ENCODE results near the gene KIAA0513. TPM values are rescaled to one million over a fixed set of nuclear protein-coding genes. Genes with fewer than 3 reads are reported as not detected.

KIAA0513 gene
- total RNA-seq, 1 experiment from 2014 or later = 12.4 TPM

- H3K36me3 Mint-ChIP-seq (ENCODE audit: insufficient read depth, unreplicated experiment) = no peaks in the 10 kb centered on the region
- DNase-seq = no peak
- H3K27me3 Mint-ChIP-seq (ENCODE audit: unreplicated experiment) = peaks cover 6% of the 10 kb centered on the region
- CTCF ChIA-PET = no interaction called here
- no peak overlapping the region for H3K4me3 Mint-ChIP-seq (ENCODE audit: low read depth, unreplicated experiment)
- no peak for TF ChIP-seq CTCF (IDR thresholded peaks at IDR 0.05; ENCODE audit: unreplicated experiment)
- intact Hi-C loops (cut with micrococcal nuclease; ENCODE audit: unreplicated experiment) = no loop called here
- H3K9me3 Mint-ChIP-seq (ENCODE audit: low read depth, unreplicated experiment) = no peaks in the 10 kb centered on the region
- peaks cover 11% of the 10 kb centered on the region for H3K4me1 Mint-ChIP-seq (ENCODE audit: low read depth, unreplicated experiment)
- BruUV-seq (replicated peaks) = no TSS peak
- H3K27ac Mint-ChIP-seq (ENCODE audit: unreplicated experiment) = no peak overlapping the region
These were observed 13.9 kb downstream of the KIAA0513 start for GRCh38 chr16:85041219-85042166.

GRCh38 chr16:85042167-85042526 lies 14.6 kb downstream of the KIAA0513 start:
- no peak for TF ChIP-seq CTCF (IDR thresholded peaks at IDR 0.05; ENCODE audit: unreplicated experiment)
- peaks cover 12% of the 10 kb centered on the region for H3K27me3 Mint-ChIP-seq (ENCODE audit: unreplicated experiment)
- BruUV-seq (replicated peaks) = no TSS peak
- H3K27ac Mint-ChIP-seq (ENCODE audit: unreplicated experiment) = no peak overlapping the region
- H3K9me3 Mint-ChIP-seq (ENCODE audit: low read depth, unreplicated experiment) = no peaks in the 10 kb centered on the region
- DNase-seq = no peak
- no peaks in the 10 kb centered on the region for H3K36me3 Mint-ChIP-seq (ENCODE audit: insufficient read depth, unreplicated experiment)
- intact Hi-C loops (cut with micrococcal nuclease; ENCODE audit: unreplicated experiment) = no loop called here
- H3K4me3 Mint-ChIP-seq (ENCODE audit: low read depth, unreplicated experiment) = no peak overlapping the region
- peaks cover 4% of the 10 kb centered on the region for H3K4me1 Mint-ChIP-seq (ENCODE audit: low read depth, unreplicated experiment)
- CTCF ChIA-PET = no interaction called here

- Mint-ChIP-seq H3K4me1 (ENCODE audit: low read depth, unreplicated experiment) (no peaks in the 10 kb centered on the region), H3K27ac (ENCODE audit: unreplicated experiment) (no peak overlapping the region), H3K36me3 (ENCODE audit: insufficient read depth, unreplicated experiment) (no peaks in the 10 kb centered on the region), H3K4me3 (ENCODE audit: low read depth, unreplicated experiment) (no peak overlapping the region), H3K9me3 (ENCODE audit: low read depth, unreplicated experiment) (no peaks in the 10 kb centered on the region), H3K27me3 (ENCODE audit: unreplicated experiment) (peaks cover 14% of the 10 kb centered on the region)
- DNase-seq = no peak
- no TSS peak for BruUV-seq (replicated peaks)
- no peak for TF ChIP-seq CTCF (IDR thresholded peaks at IDR 0.05; ENCODE audit: unreplicated experiment)
- intact Hi-C loops (cut with micrococcal nuclease; ENCODE audit: unreplicated experiment) = no loop called here
- CTCF ChIA-PET = interaction anchor here (0.7 kb wide), 1 partner anchor 677 kb away, joined by 3 read pairs; no protein-coding TSS in a partner anchor
These were observed 15.0 kb downstream of the KIAA0513 start for GRCh38 chr16:85042606-85043005.

- no peaks in the 10 kb centered on the region for H3K4me1 Mint-ChIP-seq (ENCODE audit: low read depth, unreplicated experiment)
- no peak for DNase-seq
- no peak overlapping the region for H3K27ac Mint-ChIP-seq (ENCODE audit: unreplicated experiment)
- intact Hi-C loops (cut with micrococcal nuclease; ENCODE audit: unreplicated experiment) = no loop called here
- H3K9me3 Mint-ChIP-seq (ENCODE audit: low read depth, unreplicated experiment) = no peaks in the 10 kb centered on the region
- no peak overlapping the region for H3K4me3 Mint-ChIP-seq (ENCODE audit: low read depth, unreplicated experiment)
- TF ChIP-seq CTCF (IDR thresholded peaks at IDR 0.05; ENCODE audit: unreplicated experiment) = no peak
- H3K27me3 Mint-ChIP-seq (ENCODE audit: unreplicated experiment) = peaks cover 14% of the 10 kb centered on the region
- H3K36me3 Mint-ChIP-seq (ENCODE audit: insufficient read depth, unreplicated experiment) = no peaks in the 10 kb centered on the region
- CTCF ChIA-PET = no interaction called here
- no TSS peak for BruUV-seq (replicated peaks)
These were observed 17.5 kb downstream of the KIAA0513 start for GRCh38 chr16:85045077-85045476.

Data from Calu3 (cell line).